HAP-1 (cell line): Measurements from ENCODE around the gene ZDHHC8.

Source experiments
- DNase-seq, 2 experiments: peaks; one replicate each; pipeline ENCODE4 v3.0.0-alpha.2; 2016 to 2020; ENCODE audit warnings: low spot score in 2 of 2
- H3K27me3 ChIP-seq: fragments of 250-450 bp; sonication (Bioruptor Pico); 2 replicates; pipeline ENCODE4 v1.5.1; 2020; ENCODE audit warnings: low read depth, mild to moderate bottlenecking, moderate library complexity
- H3K36me3 ChIP-seq: fragments of 250-450 bp; sonication (Bioruptor Pico); replicated peaks from 2 replicates; pipeline ENCODE4 v1.5.1; 2020; ENCODE audit warnings: mild to moderate bottlenecking
- H3K4me1 ChIP-seq: fragments of 250-450 bp; sonication (Bioruptor Pico); 2 replicates; pipeline ENCODE4 v1.5.1; 2020; ENCODE audit warnings: mild to moderate bottlenecking
- H3K4me3 ChIP-seq: fragments of 250-450 bp; sonication (Bioruptor Pico); 2 replicates; pipeline ENCODE4 v1.5.1; 2020; ENCODE audit warnings: mild to moderate bottlenecking, moderate library complexity
- H3K9me3 ChIP-seq: fragments of 250-450 bp; sonication (Bioruptor Pico); 2 replicates; pipeline ENCODE4 v1.5.1; 2020; ENCODE audit warnings: mild to moderate bottlenecking, moderate library complexity
- in situ Hi-C: fragments of 300-500 bp; cut with MboI; formaldehyde crosslinking; loops from 3 replicates; pipeline ENCODE4 v1.14.3; 2020; ENCODE audit warnings: low sequenced_read_pairs, inconsistent platforms, mixed read lengths

Gene ZDHHC8

DNA sequence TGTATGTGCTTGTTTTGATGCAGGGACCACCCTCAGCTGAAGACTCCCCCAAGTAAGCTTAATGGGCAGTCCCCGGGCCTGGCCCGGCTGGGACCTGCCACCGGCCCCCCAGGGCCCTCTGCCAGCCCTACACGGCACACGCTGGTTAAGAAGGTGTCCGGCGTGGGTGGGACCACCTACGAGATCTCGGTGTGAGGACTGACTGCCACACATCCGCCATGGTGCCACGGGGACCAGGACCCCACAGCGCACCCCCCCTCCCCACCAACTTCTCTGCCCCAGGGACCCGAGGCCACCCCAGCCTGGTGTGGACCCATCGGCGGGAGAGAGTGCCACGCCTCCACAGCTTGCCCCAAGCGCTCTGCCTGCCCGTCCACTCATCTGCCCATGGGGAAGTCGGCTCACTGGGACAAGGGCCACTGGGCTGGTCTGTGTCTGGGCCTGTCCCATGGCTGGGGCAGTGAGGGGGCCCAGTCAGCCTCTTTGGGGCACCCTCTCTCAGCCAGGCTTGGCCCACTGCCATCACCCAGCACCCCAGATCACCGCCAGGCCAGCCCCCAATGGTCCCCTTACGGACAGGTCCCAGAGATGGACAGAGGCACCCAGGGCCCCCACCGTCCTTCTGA, 13.7 kb downstream of the ZDHHC8 start:
- Histone ChIP-seq H3K4me1 (no peaks in the 10 kb centered on the region), H3K27me3 (no peaks in the 10 kb centered on the region), H3K9me3 (no peaks in the 10 kb centered on the region), H3K4me3 (no peak overlapping the region), H3K36me3 (no peaks in the 10 kb centered on the region)
- in situ Hi-C loops, result no loop called here
- no peak for DNase-seq

DNA sequence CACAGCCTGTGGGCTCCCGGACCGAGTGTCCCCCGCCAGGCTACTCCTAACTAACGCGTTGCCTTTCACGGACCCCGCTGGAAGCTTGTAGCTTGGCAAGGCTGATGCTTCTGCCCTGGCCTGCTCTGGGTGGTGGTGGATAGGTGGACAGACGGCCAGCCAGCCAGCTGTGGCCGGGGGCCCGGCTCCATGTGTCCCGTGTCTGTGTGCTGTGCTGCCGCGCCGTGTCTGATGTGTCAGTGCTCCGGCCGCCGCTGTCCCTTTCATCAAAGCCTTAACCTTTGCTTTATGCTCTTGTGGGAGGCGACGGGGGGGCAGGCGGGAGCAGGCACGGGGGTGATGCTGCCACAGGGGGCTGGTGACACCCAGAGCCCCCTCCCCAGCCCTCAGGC, 14.2 kb downstream of the ZDHHC8 start:
- DNase-seq, result no peak
- H3K4me1 ChIP-seq, result no peaks in the 10 kb centered on the region
- in situ Hi-C loops, result no loop called here
- H3K4me3 ChIP-seq, result no peak overlapping the region
- no peaks in the 10 kb centered on the region for H3K27me3 ChIP-seq
- H3K36me3 ChIP-seq, result no peaks in the 10 kb centered on the region
- no peaks in the 10 kb centered on the region for H3K9me3 ChIP-seq

DNA sequence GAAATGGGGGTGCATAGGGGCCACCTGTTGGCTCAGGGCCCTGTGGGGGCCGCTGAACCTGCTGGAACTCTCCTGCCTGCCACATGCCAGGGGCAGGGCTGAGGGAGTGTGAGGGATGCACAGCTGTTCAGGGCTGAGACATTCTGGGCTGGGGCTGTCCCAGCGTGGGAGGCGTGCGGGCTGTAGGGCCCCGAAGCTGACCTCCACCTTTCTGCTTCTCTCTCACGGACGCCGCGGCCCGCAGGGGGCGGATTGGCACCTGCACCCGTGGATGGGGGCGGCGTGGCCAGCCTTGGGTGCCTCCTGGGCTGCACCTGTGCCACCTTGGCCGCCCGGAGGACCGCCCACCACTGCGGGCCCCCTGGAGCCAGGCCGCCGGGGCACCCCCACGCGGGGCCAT, 15.2 kb downstream of the ZDHHC8 start:
- Histone ChIP-seq H3K4me1 (no peaks in the 10 kb centered on the region), H3K4me3 (no peak overlapping the region), H3K27me3 (no peaks in the 10 kb centered on the region), H3K9me3 (no peaks in the 10 kb centered on the region), H3K36me3 (no peaks in the 10 kb centered on the region)
- no peak for DNase-seq
- in situ Hi-C loops, result no loop called here

DNA sequence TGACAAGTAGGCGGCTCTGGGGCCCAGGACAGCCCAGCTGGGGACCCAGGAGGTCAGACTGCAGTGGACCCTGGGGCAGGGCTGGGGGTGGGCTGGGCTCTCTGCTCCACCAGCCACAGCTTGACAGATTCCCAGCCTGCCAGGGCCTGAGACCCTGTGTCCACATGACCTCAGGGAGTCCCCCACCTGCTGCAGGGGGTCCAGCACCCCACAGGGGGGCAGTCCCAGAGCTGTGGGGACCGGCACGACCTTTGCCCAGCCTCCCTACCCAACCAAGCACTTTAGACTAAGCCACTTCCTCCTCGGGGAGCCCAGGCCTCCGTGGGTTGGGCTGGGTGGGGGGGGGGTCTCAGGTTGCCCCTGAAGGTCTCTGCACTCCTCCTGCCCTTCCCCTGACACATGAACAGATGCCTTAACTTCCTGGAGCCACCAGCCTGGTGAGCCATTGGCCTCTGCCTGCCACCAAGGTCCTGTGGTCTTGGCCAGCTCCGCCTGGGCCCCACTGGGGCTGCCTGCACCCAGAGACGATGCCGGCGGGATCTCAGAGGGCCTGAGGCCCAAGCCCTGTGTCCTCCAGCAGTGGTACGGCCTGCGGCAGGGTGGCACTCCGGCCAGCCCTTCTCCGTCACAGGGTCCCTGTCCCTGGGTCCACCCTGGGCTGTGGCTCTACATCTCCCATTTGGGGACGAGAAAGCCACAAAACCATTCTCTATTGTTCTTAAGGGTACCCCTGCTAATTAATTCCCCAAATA, 15.8 kb downstream of the ZDHHC8 start:
- H3K27me3 ChIP-seq, result no peaks in the 10 kb centered on the region
- no peaks in the 10 kb centered on the region for H3K36me3 ChIP-seq
- H3K9me3 ChIP-seq, result no peaks in the 10 kb centered on the region
- in situ Hi-C loops, result no loop called here
- DNase-seq, result no peak
- no peaks in the 10 kb centered on the region for H3K4me1 ChIP-seq
- no peak overlapping the region for H3K4me3 ChIP-seq

DNA sequence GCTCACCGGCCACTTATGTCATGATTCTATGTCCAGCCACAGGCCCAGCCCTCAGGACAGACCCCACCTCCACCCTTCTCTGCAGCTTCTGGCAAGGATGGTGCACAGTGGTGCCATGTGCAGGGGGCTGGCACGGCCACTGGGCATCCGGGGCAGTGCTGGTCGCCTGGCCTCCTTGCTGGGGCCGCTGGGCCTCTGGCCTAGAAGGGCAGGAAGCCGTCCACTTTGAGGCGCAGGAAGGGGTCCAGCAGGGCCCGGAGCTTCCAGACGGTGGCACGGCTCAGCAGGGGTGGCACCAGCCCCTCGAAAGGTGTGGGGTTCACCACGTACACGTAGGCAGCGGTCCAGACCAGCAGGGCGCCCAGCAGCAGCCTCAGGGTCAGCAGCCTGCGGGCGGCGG, 16.8 kb downstream of the ZDHHC8 start:
- DNase-seq, result no peak
- H3K4me1 ChIP-seq, result no peaks in the 10 kb centered on the region
- no peaks in the 10 kb centered on the region for H3K9me3 ChIP-seq
- H3K36me3 ChIP-seq, result no peaks in the 10 kb centered on the region
- H3K4me3 ChIP-seq, result no peak overlapping the region
- in situ Hi-C loops, result no loop called here
- no peaks in the 10 kb centered on the region for H3K27me3 ChIP-seq

DNA sequence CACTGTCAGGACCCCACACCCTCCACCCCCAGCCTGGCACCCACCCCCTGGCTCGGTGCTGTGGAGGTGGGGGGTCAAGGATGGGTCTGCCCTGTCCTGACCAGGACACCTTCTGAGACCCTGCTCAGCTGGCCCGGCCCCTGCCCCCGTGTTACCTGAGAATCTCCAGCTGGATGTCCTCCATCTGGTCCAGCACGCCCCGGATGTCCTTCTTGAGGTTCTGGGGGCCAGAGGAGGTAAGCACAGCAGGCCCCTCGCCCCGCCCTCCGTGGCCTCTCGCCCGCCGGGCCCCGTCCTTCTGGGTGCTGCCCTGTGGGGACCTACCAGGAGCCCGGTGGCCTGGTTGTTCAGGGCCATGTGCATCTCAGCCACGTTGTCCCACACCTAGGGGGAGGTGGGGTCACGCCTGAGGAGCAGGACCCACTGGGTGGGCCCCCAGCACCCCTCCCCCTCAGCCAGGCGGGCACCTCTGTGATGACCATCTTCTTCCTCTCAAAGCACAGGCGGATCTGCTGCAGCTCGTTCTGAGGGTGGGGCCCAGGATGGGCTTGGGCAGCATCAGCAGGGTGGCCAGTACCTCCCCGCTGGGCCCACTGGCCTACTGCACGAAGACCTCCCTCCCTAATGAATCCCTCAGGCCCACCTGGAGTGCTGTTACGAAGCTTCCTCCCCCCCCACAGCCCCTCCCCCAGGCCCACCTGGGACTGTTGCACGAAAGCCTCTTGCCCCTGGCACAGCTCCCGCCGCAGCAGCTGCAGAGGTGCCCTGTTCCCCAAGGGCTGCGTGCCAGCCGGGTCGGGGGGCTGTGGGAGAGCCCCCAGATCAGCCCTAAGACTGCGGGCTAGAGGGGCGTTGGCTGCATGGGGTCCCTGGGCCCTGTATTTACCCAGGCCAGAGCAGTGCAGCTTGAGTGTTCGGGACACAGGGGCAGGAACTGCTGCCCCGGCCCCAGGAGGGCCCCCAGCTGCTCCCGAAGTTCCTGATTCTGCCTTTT, 17.9 kb downstream of the ZDHHC8 start:
- Histone ChIP-seq H3K27me3 (no peaks in the 10 kb centered on the region), H3K4me1 (no peaks in the 10 kb centered on the region), H3K4me3 (no peak overlapping the region), H3K36me3 (no peaks in the 10 kb centered on the region), H3K9me3 (no peaks in the 10 kb centered on the region)
- in situ Hi-C loops, result loop anchor here (10.0 kb wide), 1 partner anchor 305 kb away; no protein-coding TSS in a partner anchor
- no peak for DNase-seq

DNA sequence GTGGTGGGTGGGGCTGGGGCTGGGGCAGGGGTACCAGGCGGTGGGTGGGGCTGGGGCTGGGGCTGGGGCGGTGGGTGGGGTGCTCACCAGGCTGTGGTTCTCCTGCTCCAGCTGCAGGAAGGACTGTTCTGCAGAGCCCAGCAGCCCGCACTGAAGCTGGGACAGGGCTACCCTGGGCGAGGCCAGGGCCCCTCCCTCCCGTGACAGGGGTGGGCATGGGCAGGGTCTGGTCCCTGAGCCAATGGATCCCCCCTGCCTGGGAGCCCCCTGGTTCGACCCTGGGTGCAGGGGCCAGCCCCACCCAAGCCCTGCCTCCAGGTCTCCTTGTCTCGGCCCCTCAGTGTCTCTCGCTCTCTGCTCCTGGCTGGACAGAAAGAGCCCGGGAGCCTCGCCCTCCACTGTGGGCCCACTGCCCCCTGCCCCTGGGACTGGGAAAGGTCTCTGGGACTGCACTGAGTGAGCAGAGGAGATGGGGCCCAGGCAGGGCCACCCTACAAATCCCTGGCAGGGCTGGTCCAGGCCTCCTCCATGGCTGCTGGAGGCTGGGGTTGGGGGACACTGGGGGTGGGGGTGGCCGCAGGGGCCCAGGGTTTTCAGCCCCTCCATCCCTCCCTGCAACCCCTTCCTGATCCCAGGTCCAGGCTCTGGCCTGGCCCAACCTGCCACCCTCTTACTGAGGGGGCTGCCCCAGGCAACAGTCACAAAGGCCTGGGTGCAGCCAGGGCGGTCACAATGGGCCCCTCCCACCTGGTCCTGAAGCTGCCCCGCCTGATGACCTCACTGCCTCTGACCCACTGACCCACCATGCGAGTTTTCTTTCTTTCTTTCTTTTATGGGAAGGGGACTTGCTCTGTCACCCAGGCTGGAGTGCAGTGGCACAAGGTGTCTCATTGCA, 19.0 kb downstream of the ZDHHC8 start, which contains the start of gene CCDC188:
Gene CCDC188, minus strand, starts transcription at position 675 of the 895 bp plus-strand sequence. Its CDS starts 69 bp downstream, at position 606.
- no peak for DNase-seq
- in situ Hi-C loops, result loop anchor here (10.0 kb wide), 1 partner anchor 304 kb away; no protein-coding TSS in a partner anchor
- Histone ChIP-seq H3K4me1 (no peaks in the 10 kb centered on the region), H3K36me3 (no peaks in the 10 kb centered on the region), H3K27me3 (0 out of 2 replicates have a peak, but pooled peaks cover 2% of the 10 kb centered on the region), H3K9me3 (no peaks in the 10 kb centered on the region), H3K4me3 (no peak within 1 kb of the TSS)

DNA sequence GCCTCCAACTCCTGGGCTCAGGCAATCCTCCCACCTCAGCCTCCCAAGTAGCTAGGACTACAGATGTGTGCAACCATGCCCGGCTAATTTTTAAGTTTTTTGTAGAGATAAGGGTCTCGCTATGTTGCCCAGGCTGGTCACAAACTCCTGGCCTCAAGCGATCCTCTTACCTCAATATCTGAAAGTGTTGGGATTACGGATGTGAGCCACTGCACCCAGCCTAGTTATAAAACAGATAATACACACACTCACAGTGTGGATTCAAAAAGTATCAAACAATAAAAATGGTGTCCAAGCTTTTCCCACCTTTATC, 19.6 kb downstream of the ZDHHC8 start:
- H3K4me3 ChIP-seq, result no peak overlapping the region
- H3K9me3 ChIP-seq, result no peaks in the 10 kb centered on the region
- 0 out of 2 replicates have a peak, but pooled peaks cover 2% of the 10 kb centered on the region for H3K27me3 ChIP-seq
- no peak for DNase-seq
- in situ Hi-C loops, result loop anchor here (10.0 kb wide), 1 partner anchor 304 kb away; no protein-coding TSS in a partner anchor
- H3K36me3 ChIP-seq, result no peaks in the 10 kb centered on the region
- H3K4me1 ChIP-seq, result no peaks in the 10 kb centered on the region

DNA sequence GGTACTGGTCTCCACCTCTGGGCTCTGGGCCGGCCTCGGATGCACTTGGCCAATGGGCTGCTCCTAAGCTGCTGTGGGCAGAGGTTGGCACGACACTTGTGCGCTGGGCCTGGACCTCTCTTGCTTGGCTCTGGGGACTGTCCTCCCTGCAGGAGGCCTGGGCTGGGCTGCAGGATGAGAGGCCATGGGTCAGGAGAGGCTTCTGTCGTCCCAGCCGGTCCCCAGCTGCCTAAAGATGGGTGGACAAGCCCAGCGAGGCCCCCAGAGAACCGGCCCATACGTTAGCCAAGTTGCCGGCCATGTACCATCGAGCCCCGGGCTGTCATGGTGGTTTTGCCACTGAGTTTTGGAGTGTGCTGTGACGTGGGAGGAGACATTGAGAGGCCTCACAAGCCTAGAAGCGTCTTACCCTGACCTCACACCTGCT, 20.9 kb downstream of the ZDHHC8 start:
- H3K27me3 ChIP-seq, result 0 out of 2 replicates have a peak, but pooled peaks cover 2% of the 10 kb centered on the region
- H3K4me1 ChIP-seq, result no peaks in the 10 kb centered on the region
- no peak overlapping the region for H3K4me3 ChIP-seq
- H3K36me3 ChIP-seq, result no peaks in the 10 kb centered on the region
- no peak for DNase-seq
- H3K9me3 ChIP-seq, result no peaks in the 10 kb centered on the region
- in situ Hi-C loops, result loop anchor here (10.0 kb wide), 1 partner anchor 302 kb away; no protein-coding TSS in a partner anchor

DNA sequence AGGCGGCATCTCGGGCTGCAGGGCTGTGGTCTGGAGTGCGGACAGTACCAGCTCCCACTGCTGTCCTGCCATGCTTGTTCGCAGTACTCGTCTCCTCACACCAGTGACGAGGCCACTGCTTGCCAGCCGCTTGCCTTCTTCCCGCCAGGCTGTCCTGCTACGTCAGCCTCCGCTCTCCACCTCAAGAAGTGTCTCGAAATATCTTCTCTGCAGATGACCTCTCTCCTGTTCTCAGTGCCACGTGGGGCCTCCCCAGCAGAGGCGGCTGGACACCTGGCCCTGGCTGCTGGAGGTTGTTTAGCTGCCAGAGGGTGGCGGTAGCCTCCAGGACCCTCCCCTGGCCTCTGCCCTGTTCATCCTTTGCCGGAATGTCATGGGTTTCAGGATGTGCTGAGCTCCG, 22.3 kb downstream of the ZDHHC8 start:
- no peaks in the 10 kb centered on the region for H3K36me3 ChIP-seq
- no peaks in the 10 kb centered on the region for H3K9me3 ChIP-seq
- H3K27me3 ChIP-seq, result 0 out of 2 replicates have a peak, but pooled peaks cover 2% of the 10 kb centered on the region
- H3K4me3 ChIP-seq, result no peak overlapping the region
- in situ Hi-C loops, result loop anchor here (10.0 kb wide), 1 partner anchor 301 kb away; no protein-coding TSS in a partner anchor
- no peak for DNase-seq
- no peaks in the 10 kb centered on the region for H3K4me1 ChIP-seq

DNA sequence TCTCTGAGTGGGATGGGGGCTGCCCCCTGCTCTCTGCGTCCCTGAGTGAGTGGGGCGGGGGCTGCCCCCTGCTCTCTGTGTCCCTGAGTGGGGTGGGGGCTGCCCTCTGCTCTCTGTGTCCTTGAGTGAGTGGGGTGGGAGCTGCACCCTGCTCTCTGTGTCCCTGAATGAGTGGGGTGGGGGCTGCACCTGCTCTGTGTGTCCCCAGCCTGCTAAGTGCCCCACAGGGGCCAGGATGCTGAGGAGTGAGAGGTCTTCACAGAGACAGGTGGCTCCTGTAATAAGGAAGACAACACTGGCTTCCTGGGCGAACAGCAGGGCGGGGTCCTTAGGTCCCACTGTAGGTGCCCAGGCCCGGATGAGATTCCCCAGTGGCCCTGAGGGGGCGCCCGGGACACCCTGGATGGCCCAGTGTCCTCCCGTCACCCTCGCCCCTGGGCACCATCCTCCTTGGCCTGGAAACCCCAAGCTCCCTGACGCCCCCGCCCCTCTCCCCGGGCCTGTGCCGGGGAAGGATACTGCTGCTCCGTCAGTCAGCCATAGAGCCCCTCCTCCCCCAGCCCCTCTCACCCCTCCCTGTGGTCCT, 23.1 kb downstream of the ZDHHC8 start:
- 0 out of 2 replicates have a peak, but pooled peaks cover 2% of the 10 kb centered on the region for H3K27me3 ChIP-seq
- in situ Hi-C loops, result loop anchor here (5.0 to 10.0 kb wide), 2 partner anchors 138 to 300 kb away; no protein-coding TSS in a partner anchor
- H3K9me3 ChIP-seq, result no peaks in the 10 kb centered on the region
- no peaks in the 10 kb centered on the region for H3K36me3 ChIP-seq
- no peaks in the 10 kb centered on the region for H3K4me1 ChIP-seq
- no peak overlapping the region for H3K4me3 ChIP-seq
- DNase-seq, result peak in 1 of 2 experiments; percentile 60

DNA sequence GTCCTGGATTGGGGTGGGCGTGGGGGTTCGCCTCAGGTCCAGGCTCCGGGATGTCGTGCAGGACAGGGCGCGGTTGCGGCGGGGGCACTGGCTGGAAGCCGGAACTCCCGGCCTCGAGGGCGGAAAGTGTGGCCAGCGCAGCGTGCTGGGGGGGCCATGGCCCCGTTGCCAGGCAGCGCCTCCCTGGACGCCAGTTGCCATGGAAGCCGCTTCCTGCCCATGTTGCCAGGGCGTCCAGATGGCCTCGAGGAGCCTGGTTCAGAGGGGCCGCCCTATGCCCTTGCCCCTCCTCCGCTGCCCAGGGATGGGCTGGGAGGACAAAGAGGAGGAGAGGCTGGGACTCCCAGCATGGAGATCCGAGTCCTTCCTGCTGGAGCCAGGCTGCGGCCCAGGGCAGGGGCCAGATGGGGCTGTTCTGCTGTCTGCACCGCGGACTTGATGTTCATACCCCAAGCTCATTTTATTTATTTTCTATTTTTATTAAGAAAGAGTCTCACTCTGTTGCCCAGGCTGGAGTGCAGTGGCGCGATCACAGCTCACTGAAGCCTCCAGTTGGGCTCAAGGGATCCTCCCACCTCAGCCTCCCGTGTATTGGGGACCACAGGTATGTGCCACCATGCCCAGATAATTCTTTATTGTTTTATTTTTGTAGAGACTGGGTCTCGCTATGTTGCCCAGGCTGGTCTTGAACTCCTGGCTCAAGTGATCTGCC, 23.9 kb downstream of the ZDHHC8 start:
- Histone ChIP-seq H3K4me1 (no peaks in the 10 kb centered on the region), H3K36me3 (no peaks in the 10 kb centered on the region), H3K4me3 (no peak overlapping the region), H3K27me3 (0 out of 2 replicates have a peak, but pooled peaks cover 2% of the 10 kb centered on the region), H3K9me3 (no peaks in the 10 kb centered on the region)
- in situ Hi-C loops, result loop anchor here (5.0 to 10.0 kb wide), 2 partner anchors 137 to 299 kb away; no protein-coding TSS in a partner anchor
- DNase-seq, result peak in 1 of 2 experiments; percentile 37
